Activated CD4-positive, alpha-beta T cell treated with anti-CD3 and anti-CD28 coated beads, Interleukin-2, amount 50 U/mL, for 4 hours (primary cell): Measurements from ENCODE around the gene TMEM131.
"Not testable (repeated sequence)": the region's sequence is repeated elsewhere in the genome, so short reads cannot be mapped to it uniquely, and the experiment has no call there.

Source experiments
- DNase-seq, 2 experiments: peaks; one replicate each; pipeline ENCODE4 v3.0.0-alpha.2; 2020

The TMEM131 gene

GRCh38 chr2:97985998-97986397 is 9.8 kb downstream of the TMEM131 start:
- DNase-seq = no peak

DNA sequence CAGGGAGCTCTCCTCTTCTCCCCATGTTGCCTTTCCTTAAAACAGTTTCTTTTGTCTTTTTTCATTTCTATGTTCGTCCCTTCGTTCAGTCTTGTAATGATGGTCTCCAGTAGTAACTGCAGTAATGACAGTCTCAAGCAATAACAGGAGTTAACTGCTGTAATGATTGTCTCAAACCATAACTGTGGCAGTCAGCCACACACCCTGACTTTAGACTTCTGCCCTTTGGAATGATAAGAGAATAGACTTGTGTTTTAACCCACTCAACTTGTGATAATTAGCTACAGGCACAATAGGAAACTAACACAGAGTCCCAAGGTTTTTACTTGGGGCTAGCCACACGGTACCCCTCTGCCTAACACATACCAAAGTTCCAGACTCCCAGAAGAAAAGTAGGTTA is 12.1 kb downstream of the TMEM131 start:
- DNase-seq = no peak

DNA sequence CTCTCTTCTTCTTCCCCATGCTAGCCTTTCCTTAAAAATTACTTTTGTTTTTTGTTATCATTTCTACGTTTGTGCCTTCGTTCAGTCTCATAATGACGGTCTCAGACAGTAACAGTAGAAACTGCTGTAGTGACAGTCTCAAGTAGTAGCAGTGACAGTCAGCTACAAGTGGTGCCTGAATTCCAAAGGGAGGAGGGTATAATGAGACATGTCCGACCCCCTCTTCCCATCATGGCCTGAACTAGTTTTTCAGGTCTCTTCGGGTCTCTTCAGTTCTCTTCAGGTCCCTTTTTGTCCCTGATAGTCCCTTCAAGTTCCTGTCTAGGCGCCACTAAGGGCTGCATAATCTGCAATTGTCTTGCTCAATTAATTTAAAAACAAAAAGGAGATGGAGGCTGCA is 12.6 kb downstream of the TMEM131 start:
- DNase-seq = no peak

- DNase-seq = no peak
Measured at GRCh38 chr2:97982621-97983020, 13.1 kb downstream of the TMEM131 start.

- no peak for DNase-seq
Measured at GRCh38 chr2:97981961-97982360, 13.8 kb downstream of the TMEM131 start.

DNA sequence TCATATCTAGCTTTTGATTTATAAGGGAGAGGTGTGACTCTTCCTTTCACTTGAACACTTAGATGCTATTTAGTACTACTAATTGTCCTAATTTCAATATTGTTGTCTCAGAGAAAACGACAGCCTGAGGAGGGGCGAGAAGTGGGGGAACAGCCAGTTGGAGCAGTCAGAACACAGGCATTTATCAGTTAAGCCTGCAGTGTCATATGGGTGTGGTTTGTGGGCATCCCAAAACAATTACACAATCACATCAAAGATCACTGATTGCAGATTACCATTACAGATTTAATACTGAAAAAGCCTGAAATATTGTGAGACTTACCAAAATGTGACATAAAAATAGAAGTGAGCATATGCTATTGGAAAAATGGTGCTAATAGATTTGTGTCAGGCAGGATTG is 15.8 kb downstream of the TMEM131 start:
- DNase-seq = no peak

DNA sequence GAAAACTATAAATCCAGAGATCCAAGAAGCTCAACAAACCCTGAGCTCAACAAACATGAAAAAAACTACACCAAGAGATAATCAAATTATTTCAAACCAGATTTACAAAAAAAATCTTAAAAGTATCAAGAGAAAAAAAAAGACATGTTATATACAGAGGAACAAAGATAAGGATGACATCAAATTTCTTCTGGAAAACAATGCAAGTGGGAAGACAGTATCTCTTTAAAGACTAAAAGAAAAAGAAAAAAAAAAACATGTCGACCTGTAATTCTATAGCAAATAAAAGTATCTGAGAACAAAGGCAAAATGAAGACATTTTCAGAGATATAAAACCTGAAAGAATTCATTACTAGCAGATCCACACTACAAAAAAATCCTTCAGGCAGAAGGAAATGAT is 21.3 kb downstream of the TMEM131 start:
- no peak for DNase-seq

DNA sequence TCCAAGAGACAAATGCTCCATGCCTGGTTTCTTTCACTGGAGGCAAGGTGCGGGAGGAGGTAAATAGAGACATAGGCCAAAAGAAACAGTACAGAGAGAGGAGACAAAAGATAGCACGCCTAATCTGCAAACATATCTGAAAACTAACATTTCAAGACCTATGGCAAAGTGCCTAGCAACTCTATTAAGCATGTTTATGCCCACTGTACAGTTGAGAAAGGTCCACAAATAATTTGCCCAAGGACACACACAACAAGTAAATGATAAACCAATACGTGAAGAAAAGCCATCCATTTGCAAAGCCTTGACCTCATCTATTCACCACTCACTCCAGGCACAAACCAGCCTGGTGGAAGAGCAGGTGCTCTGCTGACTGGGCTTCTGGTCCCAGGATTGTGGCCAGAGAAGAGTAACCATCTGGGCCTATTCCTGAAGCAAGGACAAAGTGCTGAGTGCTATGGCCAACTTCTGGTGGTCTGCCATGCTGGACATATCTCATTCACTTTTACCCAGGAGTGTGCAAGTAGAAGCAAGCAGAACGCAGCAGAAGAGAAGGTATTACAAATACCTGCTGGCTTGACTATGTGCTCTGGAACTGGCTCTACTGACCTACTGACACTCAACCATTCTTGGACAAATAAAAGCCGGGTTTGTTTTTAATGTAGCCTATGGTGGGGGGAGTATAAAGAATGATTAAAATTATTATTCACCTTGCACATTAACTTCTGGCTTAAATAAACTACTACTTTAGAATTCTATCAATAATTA is 25.3 kb downstream of the TMEM131 start:
- DNase-seq = no peak

DNA sequence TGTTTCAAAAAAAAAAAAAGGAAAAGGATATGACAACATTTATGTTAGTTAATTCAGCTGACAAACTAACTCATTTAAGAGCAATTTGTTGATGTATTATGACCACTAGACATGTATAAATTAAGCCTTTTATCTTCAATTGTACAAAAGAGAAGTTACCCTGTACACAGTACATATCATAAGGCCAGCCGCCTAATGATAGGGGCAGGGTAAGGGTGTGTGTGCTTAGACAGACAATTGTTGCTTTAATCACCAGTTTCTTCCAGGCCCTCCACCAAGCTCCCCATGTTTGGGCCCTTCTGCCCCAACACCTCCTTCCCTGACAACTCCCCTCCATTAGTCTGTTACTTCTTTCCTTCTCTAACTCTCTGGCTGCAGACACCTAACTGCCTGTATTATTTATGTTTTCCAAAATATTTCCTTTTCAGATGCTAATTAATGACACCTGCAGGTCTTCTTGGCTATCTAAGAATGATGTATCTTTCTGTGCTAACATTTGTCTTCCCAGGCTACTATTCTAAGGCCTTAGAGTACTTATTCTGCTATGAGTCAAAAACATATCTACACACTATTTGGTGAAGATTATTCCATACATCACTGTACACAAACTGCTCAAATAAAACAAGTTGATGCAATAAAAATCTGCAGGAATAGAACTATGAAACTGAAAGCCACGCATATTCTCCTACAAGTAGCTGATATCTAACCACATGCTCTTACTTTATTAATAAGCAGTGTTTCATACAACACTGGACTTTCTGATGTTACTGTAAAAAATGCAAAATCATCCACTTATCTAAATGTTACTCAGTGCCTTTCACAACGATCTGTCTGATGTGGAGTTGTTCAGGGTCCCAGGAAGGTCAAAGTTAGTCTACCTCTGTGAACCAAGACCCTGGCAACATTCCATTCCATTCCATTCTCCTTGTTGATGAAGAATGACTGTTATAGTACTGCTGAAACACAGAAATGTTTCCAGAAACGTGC is 26.4 kb downstream of the TMEM131 start:
- no peak for DNase-seq

DNA sequence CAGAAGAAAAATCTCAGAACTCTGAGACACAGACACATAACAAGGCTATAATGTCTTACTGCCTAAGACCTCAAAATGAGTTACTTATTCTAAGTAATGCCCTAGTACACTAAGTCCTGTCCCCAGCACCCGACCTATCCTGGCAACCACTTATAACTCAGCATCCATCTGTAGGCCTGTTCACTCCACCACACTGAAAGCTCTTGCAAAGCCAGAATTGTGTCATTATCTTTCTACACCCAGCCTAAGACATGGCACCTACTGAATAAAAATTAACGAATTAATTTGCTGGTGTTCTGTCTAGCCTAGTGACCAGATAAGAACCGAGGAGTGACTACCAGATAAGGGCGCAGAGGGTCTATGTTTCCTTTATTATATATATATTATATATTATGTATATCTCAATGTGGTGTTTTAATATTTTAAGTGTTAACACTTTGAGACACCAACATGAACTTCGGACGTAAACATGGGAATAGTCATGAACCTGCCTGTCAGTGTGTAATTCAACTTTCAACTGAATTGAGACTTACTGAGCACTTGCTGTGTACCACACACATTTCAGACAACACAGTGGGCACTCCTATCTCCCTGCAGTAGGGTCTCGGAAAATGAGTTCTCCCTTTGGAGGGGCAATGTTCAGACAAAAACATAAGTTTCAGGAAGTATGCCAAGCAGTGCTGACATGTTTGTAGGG is 27.7 kb downstream of the TMEM131 start:
- DNase-seq = no peak

DNA sequence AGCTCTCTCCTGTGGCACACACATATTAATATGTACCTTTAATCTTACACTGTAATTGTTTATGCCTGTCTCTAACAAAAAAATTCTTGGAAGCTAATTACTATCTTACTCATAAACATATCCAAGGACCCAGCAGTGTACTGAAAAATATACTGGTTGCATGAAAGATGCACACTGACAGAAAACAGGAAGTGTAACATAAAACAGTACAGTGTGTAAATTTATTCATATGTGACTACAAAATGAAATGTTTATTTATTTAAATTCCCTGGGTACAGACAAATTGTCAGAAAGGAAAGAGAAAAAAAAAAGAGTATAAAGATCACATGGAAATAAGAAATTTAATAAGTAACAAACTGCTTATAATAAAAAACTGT is 28.5 kb downstream of the TMEM131 start:
- no peak for DNase-seq

GRCh38 chr2:97966545-97967215 is 29.1 kb downstream of the TMEM131 start:
- no peak for DNase-seq

- no peak for DNase-seq
Measured at GRCh38 chr2:97965116-97965515, 30.6 kb downstream of the TMEM131 start.

GRCh38 chr2:97963880-97964279 is 31.9 kb downstream of the TMEM131 start:
- DNase-seq = no peak

GRCh38 chr2:97963079-97963406 is 32.7 kb downstream of the TMEM131 start:
- DNase-seq = no peak

- DNase-seq = no peak
Measured at GRCh38 chr2:97961534-97961933, 34.2 kb downstream of the TMEM131 start.

GRCh38 chr2:97958184-97958583 is 37.6 kb downstream of the TMEM131 start:
- DNase-seq = no peak

GRCh38 chr2:97957432-97958183 is 38.1 kb downstream of the TMEM131 start:
- DNase-seq = no peak

GRCh38 chr2:97956753-97957152 is 39.0 kb downstream of the TMEM131 start:
- not testable (repeated sequence) for DNase-seq

- no peak for DNase-seq
Measured at GRCh38 chr2:97953853-97954252, 41.9 kb downstream of the TMEM131 start.

GRCh38 chr2:97952357-97952756 is 43.4 kb downstream of the TMEM131 start:
- DNase-seq = no peak

GRCh38 chr2:97951155-97951680 is 44.5 kb downstream of the TMEM131 start:
- DNase-seq = no peak
